ENCODE measurements around the gene CNPPD1.

GRCh38 chr2:219207884-219208740 is 31.4 kb upstream of the CNPPD1 start:
- TF ChIP-seq, protein P1, sequence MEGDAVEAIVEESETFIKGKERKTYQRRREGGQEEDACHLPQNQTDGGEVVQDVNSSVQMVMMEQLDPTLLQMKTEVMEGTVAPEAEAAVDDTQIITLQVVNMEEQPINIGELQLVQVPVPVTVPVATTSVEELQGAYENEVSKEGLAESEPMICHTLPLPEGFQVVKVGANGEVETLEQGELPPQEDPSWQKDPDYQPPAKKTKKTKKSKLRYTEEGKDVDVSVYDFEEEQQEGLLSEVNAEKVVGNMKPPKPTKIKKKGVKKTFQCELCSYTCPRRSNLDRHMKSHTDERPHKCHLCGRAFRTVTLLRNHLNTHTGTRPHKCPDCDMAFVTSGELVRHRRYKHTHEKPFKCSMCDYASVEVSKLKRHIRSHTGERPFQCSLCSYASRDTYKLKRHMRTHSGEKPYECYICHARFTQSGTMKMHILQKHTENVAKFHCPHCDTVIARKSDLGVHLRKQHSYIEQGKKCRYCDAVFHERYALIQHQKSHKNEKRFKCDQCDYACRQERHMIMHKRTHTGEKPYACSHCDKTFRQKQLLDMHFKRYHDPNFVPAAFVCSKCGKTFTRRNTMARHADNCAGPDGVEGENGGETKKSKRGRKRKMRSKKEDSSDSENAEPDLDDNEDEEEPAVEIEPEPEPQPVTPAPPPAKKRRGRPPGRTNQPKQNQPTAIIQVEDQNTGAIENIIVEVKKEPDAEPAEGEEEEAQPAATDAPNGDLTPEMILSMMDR (IDR thresholded peaks at IDR 0.05; ENCODE audit: low read depth, low read length): no peak
- TF ChIP-seq EZH2phosphoT487 (IDR thresholded peaks at IDR 0.05; ENCODE audit: low read depth): no peak
